SK-N-SH treated with all-trans-retinoic acid at 6 μM for 48 hours (cell line): ENCODE results near the gene PLA2G6.

Source experiments
- ARNTL ChIP-seq: fragments of 450-650 bp; formaldehyde crosslinking; IDR thresholded peaks from 2 replicates; pipeline ENCODE4 v1.5.0; 2020; ENCODE audit warnings: low read depth, mild to moderate bottlenecking, moderate library complexity, borderline replicate concordance
- BACH2 ChIP-seq: fragments of 250-450 bp; sonication (Bioruptor Pico); IDR thresholded peaks from 2 replicates; pipeline ENCODE4 v1.9.0; 2021; ENCODE audit warnings: mild to moderate bottlenecking, borderline replicate concordance
- CSDC2 ChIP-seq: fragments of 250-450 bp; sonication (Bioruptor Pico); IDR thresholded peaks from 2 replicates; pipeline ENCODE4 v1.5.0; 2020; ENCODE audit warnings: mild to moderate bottlenecking, moderate library complexity
- ESRRG ChIP-seq: fragments of 250-450 bp; sonication (Bioruptor Pico); IDR thresholded peaks from 2 replicates; pipeline ENCODE4 v1.6.1; 2021; ENCODE audit warnings: mild to moderate bottlenecking
- GLIS3 ChIP-seq: fragments of 250-450 bp; sonication (Bioruptor Pico); IDR thresholded peaks from 2 replicates; pipeline ENCODE4 v1.5.0; 2020; ENCODE audit warnings: mild to moderate bottlenecking, moderate library complexity
- PPARA ChIP-seq: fragments of 250-450 bp; sonication (Bioruptor Pico); IDR thresholded peaks from 2 replicates; pipeline ENCODE4 v1.5.0; 2020; ENCODE audit warnings: mild to moderate bottlenecking, borderline replicate concordance
- TCF4 ChIP-seq: fragments of 250-450 bp; sonication (Bioruptor Pico); IDR thresholded peaks from 2 replicates; pipeline ENCODE4 v1.8.0; 2021; ENCODE audit warnings: mild to moderate bottlenecking, moderate library complexity, borderline replicate concordance
- ZFP3 ChIP-seq: fragments of 250-450 bp; sonication (Bioruptor Pico); IDR thresholded peaks from 2 replicates; pipeline ENCODE4 v1.5.0; 2020; ENCODE audit warnings: mild to moderate bottlenecking, moderate library complexity
- ZFP30 ChIP-seq: fragments of 450-650 bp; formaldehyde crosslinking; IDR thresholded peaks from 2 replicates; pipeline ENCODE4 v1.5.0; 2022; ENCODE audit warnings: mild to moderate bottlenecking, moderate library complexity
- ZNF70 ChIP-seq: fragments of 450-650 bp; formaldehyde crosslinking; IDR thresholded peaks from 2 replicates; pipeline ENCODE4 v1.5.0; 2020; ENCODE audit warnings: mild to moderate bottlenecking, moderate library complexity
- TF ChIP-seq, protein P1 (sequence below): fragments of 250-450 bp; sonication (Bioruptor Pico); IDR thresholded peaks from 2 replicates; pipeline ENCODE4 v1.5.1; 2020; ENCODE audit warnings: low read depth, mild to moderate bottlenecking, moderate library complexity
- TF ChIP-seq, protein P2 (sequence below): fragments of 250-450 bp; sonication (Bioruptor Pico); IDR thresholded peaks from 2 replicates; pipeline ENCODE4 v1.8.0; 2020; ENCODE audit warnings: mild to moderate bottlenecking, moderate library complexity, borderline replicate concordance
- TF ChIP-seq, protein P3 (sequence below): fragments of 250-450 bp; sonication (Bioruptor Pico); IDR thresholded peaks from 2 replicates; pipeline ENCODE4 v1.5.1; 2021; ENCODE audit warnings: mild to moderate bottlenecking, moderate library complexity

DNA sequence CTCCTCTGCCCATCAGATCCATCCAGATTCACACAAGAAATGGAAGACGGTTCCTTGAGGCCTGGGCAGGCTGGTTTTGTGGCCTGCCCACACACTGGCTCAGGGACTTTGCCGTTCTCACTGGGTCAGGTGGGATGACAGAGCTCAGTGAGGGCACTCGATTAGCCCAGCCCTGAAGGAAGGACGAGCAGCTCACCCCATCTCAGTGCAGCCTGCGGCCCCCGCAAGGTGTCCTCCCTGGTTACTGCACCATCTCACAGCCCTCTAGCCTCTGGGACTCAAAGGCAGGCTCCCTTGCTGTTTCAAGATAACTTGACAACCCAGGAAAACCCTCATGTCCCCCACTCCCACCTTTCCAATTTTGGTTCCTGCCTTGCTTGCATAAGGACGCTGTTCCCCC lies 101.8 kb downstream of the PLA2G6 start:
- no peak for TF ChIP-seq ZNF70 (CRISPR knock-in tag)
- TF ChIP-seq ZFP30 (CRISPR knock-in tag): no peak
- TF ChIP-seq ARNTL (CRISPR knock-in tag): no peak
- TF ChIP-seq ZFP3 (CRISPR knock-in tag): no peak
- TF ChIP-seq, protein P1, sequence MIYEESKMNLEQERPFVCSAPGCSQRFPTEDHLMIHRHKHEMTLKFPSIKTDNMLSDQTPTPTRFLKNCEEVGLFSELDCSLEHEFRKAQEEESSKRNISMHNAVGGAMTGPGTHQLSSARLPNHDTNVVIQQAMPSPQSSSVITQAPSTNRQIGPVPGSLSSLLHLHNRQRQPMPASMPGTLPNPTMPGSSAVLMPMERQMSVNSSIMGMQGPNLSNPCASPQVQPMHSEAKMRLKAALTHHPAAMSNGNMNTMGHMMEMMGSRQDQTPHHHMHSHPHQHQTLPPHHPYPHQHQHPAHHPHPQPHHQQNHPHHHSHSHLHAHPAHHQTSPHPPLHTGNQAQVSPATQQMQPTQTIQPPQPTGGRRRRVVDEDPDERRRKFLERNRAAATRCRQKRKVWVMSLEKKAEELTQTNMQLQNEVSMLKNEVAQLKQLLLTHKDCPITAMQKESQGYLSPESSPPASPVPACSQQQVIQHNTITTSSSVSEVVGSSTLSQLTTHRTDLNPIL (CRISPR knock-in tag): no peak
- no peak for TF ChIP-seq GLIS3
- TF ChIP-seq, protein P2, sequence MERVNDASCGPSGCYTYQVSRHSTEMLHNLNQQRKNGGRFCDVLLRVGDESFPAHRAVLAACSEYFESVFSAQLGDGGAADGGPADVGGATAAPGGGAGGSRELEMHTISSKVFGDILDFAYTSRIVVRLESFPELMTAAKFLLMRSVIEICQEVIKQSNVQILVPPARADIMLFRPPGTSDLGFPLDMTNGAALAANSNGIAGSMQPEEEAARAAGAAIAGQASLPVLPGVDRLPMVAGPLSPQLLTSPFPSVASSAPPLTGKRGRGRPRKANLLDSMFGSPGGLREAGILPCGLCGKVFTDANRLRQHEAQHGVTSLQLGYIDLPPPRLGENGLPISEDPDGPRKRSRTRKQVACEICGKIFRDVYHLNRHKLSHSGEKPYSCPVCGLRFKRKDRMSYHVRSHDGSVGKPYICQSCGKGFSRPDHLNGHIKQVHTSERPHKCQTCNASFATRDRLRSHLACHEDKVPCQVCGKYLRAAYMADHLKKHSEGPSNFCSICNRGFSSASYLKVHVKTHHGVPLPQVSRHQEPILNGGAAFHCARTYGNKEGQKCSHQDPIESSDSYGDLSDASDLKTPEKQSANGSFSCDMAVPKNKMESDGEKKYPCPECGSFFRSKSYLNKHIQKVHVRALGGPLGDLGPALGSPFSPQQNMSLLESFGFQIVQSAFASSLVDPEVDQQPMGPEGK: no peak
- TF ChIP-seq ESRRG (CRISPR knock-in tag): no peak
- TF ChIP-seq PPARA (CRISPR knock-in tag): no peak
- TF ChIP-seq, protein P3, sequence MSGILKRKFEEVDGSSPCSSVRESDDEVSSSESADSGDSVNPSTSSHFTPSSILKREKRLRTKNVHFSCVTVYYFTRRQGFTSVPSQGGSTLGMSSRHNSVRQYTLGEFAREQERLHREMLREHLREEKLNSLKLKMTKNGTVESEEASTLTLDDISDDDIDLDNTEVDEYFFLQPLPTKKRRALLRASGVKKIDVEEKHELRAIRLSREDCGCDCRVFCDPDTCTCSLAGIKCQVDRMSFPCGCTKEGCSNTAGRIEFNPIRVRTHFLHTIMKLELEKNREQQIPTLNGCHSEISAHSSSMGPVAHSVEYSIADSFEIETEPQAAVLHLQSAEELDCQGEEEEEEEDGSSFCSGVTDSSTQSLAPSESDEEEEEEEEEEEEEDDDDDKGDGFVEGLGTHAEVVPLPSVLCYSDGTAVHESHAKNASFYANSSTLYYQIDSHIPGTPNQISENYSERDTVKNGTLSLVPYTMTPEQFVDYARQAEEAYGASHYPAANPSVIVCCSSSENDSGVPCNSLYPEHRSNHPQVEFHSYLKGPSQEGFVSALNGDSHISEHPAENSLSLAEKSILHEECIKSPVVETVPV (CRISPR knock-in tag): no peak
- no peak for TF ChIP-seq CSDC2
- no peak for TF ChIP-seq BACH2 (CRISPR knock-in tag)
- no peak for TF ChIP-seq TCF4 (CRISPR knock-in tag)
